GM12873 (cell line): ENCODE results near the gene FOXL3.

Source experiments
- TF ChIP-seq, protein P1 (sequence below): IDR thresholded peaks from 2 replicates; pipeline ENCODE4 v1.5.1; 2012; ENCODE audit warnings: low read depth, mild to moderate bottlenecking, moderate library complexity, low read length, control low read depth; ENCODE audit not compliant: insufficient read depth; ENCODE audit errors: missing control alignments

FOXL3 gene

DNA sequence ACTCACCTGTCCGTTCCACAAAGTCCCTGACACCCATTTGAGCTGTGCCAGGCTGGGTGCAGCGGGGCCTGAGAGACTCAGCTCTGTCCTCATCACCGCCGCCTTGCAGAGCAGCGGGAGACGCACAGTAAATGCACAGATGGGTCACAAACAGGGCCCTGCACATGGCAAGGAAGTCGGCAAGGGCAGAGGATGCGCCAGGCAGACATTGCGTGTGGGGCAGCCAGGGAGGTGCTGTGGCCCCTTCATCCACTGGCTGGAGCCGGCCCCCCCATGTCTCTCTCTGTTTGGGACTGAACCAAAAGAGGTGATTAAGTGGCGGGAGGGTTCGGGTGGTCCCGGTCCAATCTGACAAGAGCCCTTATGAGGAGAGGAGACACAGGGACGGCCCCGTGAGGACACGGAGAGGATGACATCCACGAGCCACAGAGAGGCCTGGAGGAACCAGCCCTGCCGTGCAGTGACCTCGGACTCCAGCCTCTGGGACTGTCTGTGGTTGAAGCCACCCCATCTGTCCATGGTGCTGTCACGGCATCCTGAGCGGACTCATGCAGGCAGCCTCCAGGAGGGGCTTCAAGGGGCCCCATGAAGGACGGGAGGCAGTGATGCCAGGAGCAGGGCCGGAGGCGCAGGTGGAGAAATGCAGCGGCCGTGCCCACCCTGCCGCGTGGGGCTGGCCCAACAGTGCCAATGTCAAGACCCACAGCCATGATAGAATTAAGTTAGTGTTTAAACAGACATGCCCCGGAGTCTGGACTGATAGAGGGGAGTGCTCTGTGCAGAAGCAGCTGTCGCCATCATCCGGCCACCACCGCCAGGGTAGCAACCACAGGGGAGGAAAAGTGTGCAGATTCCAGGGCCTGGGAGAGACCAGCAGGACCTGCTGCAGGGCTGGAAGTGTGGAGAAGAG lies 28.4 kb upstream of the FOXL3 start:
- TF ChIP-seq, protein P1, sequence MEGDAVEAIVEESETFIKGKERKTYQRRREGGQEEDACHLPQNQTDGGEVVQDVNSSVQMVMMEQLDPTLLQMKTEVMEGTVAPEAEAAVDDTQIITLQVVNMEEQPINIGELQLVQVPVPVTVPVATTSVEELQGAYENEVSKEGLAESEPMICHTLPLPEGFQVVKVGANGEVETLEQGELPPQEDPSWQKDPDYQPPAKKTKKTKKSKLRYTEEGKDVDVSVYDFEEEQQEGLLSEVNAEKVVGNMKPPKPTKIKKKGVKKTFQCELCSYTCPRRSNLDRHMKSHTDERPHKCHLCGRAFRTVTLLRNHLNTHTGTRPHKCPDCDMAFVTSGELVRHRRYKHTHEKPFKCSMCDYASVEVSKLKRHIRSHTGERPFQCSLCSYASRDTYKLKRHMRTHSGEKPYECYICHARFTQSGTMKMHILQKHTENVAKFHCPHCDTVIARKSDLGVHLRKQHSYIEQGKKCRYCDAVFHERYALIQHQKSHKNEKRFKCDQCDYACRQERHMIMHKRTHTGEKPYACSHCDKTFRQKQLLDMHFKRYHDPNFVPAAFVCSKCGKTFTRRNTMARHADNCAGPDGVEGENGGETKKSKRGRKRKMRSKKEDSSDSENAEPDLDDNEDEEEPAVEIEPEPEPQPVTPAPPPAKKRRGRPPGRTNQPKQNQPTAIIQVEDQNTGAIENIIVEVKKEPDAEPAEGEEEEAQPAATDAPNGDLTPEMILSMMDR, result no peak

DNA sequence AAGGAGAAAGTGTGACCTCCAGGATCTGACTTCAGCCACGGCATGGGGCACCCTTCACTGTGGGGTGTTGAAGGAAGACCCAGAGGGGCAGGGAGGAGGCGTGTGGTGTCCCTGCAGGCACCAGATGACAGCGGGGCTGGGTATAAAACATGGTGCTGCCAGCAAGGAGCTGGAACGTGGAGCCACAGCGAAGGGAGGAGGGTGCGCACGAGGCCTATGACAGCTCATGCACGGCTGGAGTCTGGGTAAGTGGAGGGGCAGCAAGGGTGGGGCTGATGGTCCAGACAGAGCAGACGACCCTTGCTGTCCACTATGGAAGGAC lies 27.8 kb upstream of the FOXL3 start:
- TF ChIP-seq, protein P1, result no peak

GRCh38 chr7:262631-263311 lies 27.2 kb upstream of the FOXL3 start:
- TF ChIP-seq, protein P1, result peak; percentile 24

GRCh38 chr7:263483-264351 lies 26.3 kb upstream of the FOXL3 start:
- TF ChIP-seq, protein P1, result peak; percentile 46

DNA sequence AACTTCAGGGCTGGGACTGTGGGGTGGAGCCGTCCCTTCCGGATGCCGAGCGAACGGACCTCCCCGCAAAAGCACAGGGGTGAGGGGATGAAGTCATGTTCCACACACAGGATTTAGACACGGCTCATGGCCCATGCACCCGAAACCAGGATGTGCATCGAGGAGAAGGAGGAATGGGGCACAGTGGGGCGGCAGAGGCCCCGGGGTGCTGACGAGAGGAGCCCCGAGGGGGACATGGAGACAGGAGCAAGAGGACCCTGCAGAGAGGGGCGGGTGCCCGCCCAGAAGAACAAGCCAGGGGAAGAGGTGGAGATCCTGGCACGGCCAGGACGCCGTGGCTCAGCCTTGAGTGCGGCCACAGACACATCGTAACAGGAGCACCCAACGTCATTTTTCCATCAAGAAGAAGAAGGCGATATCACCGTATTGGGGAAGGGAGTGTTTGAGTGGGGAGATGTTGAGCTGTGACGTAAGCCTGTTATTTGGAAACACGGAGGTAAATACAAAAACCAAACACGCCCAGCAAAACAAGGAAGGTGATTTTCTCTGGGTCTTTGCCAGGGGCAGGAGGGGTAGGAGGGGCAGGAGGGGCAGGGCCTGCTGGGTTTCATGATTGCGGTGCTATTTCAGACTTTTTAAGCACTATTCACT lies 25.3 kb upstream of the FOXL3 start:
- TF ChIP-seq, protein P1, result no peak

GRCh38 chr7:265192-265997 lies 24.6 kb upstream of the FOXL3 start:
- TF ChIP-seq, protein P1, result no peak
